ENCODE results near the gene RIN2.

DNA sequence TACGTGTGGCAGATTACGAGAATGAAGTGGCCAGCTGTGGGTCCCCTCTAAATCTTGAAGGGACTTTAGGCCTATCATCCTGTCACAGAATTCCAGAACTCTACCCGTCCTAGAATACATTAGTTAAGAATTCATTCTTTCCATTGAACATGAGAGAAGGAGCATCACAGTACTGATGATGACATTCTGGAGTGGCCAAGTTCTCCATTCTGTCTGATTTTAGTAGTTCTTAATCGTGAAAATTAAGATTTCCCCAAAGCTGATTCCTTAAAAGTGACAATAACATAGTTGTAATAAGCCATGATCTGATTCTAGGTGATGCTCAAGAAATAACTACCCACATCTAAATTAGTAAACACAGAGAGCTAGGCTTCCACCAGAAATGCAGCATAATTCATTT, 35.0 kb upstream of the RIN2 start:
- TF ChIP-seq, protein P1, sequence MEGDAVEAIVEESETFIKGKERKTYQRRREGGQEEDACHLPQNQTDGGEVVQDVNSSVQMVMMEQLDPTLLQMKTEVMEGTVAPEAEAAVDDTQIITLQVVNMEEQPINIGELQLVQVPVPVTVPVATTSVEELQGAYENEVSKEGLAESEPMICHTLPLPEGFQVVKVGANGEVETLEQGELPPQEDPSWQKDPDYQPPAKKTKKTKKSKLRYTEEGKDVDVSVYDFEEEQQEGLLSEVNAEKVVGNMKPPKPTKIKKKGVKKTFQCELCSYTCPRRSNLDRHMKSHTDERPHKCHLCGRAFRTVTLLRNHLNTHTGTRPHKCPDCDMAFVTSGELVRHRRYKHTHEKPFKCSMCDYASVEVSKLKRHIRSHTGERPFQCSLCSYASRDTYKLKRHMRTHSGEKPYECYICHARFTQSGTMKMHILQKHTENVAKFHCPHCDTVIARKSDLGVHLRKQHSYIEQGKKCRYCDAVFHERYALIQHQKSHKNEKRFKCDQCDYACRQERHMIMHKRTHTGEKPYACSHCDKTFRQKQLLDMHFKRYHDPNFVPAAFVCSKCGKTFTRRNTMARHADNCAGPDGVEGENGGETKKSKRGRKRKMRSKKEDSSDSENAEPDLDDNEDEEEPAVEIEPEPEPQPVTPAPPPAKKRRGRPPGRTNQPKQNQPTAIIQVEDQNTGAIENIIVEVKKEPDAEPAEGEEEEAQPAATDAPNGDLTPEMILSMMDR (conservative IDR thresholded peaks at IDR 0.05), result no peak
- TF ChIP-seq ZFX (IDR thresholded peaks at IDR 0.05), result no peak

All from C4-2B (cell line).